ENCODE data around the gene TNXB.

The TNXB gene, protein sequence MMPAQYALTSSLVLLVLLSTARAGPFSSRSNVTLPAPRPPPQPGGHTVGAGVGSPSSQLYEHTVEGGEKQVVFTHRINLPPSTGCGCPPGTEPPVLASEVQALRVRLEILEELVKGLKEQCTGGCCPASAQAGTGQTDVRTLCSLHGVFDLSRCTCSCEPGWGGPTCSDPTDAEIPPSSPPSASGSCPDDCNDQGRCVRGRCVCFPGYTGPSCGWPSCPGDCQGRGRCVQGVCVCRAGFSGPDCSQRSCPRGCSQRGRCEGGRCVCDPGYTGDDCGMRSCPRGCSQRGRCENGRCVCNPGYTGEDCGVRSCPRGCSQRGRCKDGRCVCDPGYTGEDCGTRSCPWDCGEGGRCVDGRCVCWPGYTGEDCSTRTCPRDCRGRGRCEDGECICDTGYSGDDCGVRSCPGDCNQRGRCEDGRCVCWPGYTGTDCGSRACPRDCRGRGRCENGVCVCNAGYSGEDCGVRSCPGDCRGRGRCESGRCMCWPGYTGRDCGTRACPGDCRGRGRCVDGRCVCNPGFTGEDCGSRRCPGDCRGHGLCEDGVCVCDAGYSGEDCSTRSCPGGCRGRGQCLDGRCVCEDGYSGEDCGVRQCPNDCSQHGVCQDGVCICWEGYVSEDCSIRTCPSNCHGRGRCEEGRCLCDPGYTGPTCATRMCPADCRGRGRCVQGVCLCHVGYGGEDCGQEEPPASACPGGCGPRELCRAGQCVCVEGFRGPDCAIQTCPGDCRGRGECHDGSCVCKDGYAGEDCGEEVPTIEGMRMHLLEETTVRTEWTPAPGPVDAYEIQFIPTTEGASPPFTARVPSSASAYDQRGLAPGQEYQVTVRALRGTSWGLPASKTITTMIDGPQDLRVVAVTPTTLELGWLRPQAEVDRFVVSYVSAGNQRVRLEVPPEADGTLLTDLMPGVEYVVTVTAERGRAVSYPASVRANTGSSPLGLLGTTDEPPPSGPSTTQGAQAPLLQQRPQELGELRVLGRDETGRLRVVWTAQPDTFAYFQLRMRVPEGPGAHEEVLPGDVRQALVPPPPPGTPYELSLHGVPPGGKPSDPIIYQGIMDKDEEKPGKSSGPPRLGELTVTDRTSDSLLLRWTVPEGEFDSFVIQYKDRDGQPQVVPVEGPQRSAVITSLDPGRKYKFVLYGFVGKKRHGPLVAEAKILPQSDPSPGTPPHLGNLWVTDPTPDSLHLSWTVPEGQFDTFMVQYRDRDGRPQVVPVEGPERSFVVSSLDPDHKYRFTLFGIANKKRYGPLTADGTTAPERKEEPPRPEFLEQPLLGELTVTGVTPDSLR (N-terminal part only)

DNA sequence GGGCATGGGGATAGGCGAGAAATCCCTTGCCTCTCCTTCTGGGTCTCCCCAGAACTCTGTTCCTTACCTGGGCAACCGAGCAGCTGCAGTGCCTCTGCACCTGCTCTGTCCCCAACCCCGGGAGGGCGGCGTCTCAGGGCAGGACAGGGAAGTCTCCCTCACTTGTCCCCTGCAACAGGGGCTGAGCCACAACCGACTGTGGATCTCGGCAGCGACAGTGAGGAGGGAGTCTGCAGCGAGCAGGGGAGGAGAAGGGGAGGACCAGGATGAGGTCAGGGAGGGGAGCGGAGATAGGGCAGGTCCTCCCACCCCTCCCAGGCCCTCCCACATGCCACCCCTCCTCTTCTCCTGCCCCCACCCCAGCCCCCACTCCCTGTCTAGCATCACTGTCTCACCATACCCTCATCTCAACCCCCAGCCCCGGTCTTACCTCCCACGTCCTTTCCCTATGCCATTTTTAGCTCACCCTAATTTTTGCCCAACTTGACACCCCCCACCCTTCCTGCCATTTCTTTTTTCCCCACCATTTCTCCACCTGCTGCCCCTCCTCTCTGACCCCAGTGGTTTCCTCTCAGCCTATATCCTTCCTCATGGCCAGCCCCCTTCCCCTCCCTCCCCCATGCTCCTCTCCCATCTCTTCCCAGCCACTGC, at the start of gene TNXB:
TNXB (minus strand) TSS at position 225 of the 651 bp plus-strand sequence. CDS start 11,140 bp downstream, outside the sequence.
- Histone ChIP-seq H3K4me3 (ENCODE audit: low read depth, low read length, poor library complexity, severe bottlenecking) (no peak within 1 kb of the TSS), H3K9me3 (ENCODE audit: low read length) (no peaks in the 10 kb centered on the region), H3K9ac (ENCODE audit: low read length) (no peak within 1 kb of the TSS), H3K4me1 (ENCODE audit: insufficient read depth, low read length, severe bottlenecking) (no peaks in the 10 kb centered on the region), H3K27me3 (ENCODE audit: insufficient read depth, low read length) (0 out of 2 replicates have a peak, but pooled peaks cover 3% of the 10 kb centered on the region), H3K36me3 (ENCODE audit: insufficient read depth, low read length) (no peaks in the 10 kb centered on the region), H4K20me1 (ENCODE audit: insufficient read depth, low read length) (no peaks in the 10 kb centered on the region), H2AFZ (ENCODE audit: low read length) (no peak within 1 kb of the TSS), H3K4me2 (ENCODE audit: low read length) (no peak within 1 kb of the TSS), H3K9me2 (ENCODE audit: low read depth, low read length) (no peaks in the 10 kb centered on the region), H3K27ac (ENCODE audit: low read depth, low read length, poor library complexity, severe bottlenecking) (no peak within 1 kb of the TSS), H3K79me2 (ENCODE audit: insufficient read depth, low read length) (no peaks in the 10 kb centered on the region), H3F3A (ENCODE audit: insufficient read depth, low read length) (no peaks in the 10 kb centered on the region)
- no peak for TF ChIP-seq EZH2 (IDR thresholded peaks at IDR 0.05; ENCODE audit: borderline replicate concordance, low read length)
- TF ChIP-seq, protein P1, sequence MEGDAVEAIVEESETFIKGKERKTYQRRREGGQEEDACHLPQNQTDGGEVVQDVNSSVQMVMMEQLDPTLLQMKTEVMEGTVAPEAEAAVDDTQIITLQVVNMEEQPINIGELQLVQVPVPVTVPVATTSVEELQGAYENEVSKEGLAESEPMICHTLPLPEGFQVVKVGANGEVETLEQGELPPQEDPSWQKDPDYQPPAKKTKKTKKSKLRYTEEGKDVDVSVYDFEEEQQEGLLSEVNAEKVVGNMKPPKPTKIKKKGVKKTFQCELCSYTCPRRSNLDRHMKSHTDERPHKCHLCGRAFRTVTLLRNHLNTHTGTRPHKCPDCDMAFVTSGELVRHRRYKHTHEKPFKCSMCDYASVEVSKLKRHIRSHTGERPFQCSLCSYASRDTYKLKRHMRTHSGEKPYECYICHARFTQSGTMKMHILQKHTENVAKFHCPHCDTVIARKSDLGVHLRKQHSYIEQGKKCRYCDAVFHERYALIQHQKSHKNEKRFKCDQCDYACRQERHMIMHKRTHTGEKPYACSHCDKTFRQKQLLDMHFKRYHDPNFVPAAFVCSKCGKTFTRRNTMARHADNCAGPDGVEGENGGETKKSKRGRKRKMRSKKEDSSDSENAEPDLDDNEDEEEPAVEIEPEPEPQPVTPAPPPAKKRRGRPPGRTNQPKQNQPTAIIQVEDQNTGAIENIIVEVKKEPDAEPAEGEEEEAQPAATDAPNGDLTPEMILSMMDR (IDR thresholded peaks at IDR 0.05; ENCODE audit: low read length), result no peak

DNA sequence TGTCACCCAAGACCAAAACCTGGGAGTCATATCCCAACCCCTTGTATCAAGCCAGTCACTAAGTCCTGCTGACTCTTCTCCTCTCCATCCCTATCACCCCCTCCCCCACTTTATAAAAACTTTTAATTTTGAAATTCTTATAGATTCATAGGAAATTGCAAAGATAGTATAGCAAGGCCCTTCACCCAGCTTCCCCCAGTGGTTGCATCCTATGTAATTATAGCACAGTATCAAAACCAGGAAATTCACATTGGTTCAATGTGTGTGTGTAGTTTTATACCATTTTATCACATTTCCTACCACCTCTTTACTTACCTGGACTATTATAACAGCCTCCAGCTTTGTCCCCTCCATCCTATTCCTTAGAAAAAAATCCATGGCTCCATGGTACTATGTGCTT, 48.9 kb upstream of the TNXB start:
- TF ChIP-seq EZH2 (IDR thresholded peaks at IDR 0.05; ENCODE audit: borderline replicate concordance, low read length), result no peak
- TF ChIP-seq, protein P1 (IDR thresholded peaks at IDR 0.05; ENCODE audit: low read length), result no peak
- Histone ChIP-seq H3K27me3 (ENCODE audit: insufficient read depth, low read length) (no peaks in the 10 kb centered on the region), H3F3A (ENCODE audit: insufficient read depth, low read length) (0 out of 2 replicates have a peak, but pooled peaks cover 2% of the 10 kb centered on the region), H3K9me2 (ENCODE audit: low read depth, low read length) (no peaks in the 10 kb centered on the region), H4K20me1 (ENCODE audit: insufficient read depth, low read length) (no peaks in the 10 kb centered on the region), H3K36me3 (ENCODE audit: insufficient read depth, low read length) (peaks cover 16% of the 10 kb centered on the region), H3K4me1 (ENCODE audit: insufficient read depth, low read length, severe bottlenecking) (peaks cover 20% of the 10 kb centered on the region), H3K4me2 (ENCODE audit: low read length) (no peak overlapping the region), H3K9me3 (ENCODE audit: low read length) (no peaks in the 10 kb centered on the region), H3K27ac (ENCODE audit: low read depth, low read length, poor library complexity, severe bottlenecking) (no peak overlapping the region), H3K79me2 (ENCODE audit: insufficient read depth, low read length) (no peaks in the 10 kb centered on the region), H3K4me3 (ENCODE audit: low read depth, low read length, poor library complexity, severe bottlenecking) (no peak overlapping the region), H3K9ac (ENCODE audit: low read length) (no peak overlapping the region), H2AFZ (ENCODE audit: low read length) (no peak overlapping the region)

DNA sequence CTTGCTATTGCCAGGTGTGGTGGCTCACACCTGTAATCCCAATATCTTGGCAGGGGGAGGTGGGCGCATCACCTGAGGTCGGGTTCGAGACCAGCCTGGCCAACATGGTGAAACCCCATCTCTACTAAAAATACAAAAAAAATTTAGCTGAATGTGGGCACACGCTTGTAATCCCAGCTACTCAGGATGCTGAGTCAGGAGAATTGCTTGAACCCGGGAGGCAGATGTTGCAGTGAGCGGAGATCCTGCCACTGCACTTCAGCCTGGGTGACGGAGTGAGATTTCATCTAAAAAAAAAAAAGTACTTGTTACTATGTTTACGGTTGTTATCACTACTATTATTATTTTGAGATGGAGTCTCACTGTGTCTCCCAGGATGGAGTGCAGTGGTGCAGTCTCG, 47.8 kb upstream of the TNXB start:
- Histone ChIP-seq H3K27me3 (ENCODE audit: insufficient read depth, low read length) (no peaks in the 10 kb centered on the region), H3K4me1 (ENCODE audit: insufficient read depth, low read length, severe bottlenecking) (peaks cover 25% of the 10 kb centered on the region), H3K4me2 (ENCODE audit: low read length) (no peak overlapping the region), H3K27ac (ENCODE audit: low read depth, low read length, poor library complexity, severe bottlenecking) (no peak overlapping the region), H3K36me3 (ENCODE audit: insufficient read depth, low read length) (peaks cover 16% of the 10 kb centered on the region), H3K9me2 (ENCODE audit: low read depth, low read length) (no peaks in the 10 kb centered on the region), H3K9me3 (ENCODE audit: low read length) (no peaks in the 10 kb centered on the region), H3K9ac (ENCODE audit: low read length) (no peak overlapping the region), H2AFZ (ENCODE audit: low read length) (no peak overlapping the region), H3K79me2 (ENCODE audit: insufficient read depth, low read length) (no peaks in the 10 kb centered on the region), H3F3A (ENCODE audit: insufficient read depth, low read length) (0 out of 2 replicates have a peak, but pooled peaks cover 4% of the 10 kb centered on the region), H4K20me1 (ENCODE audit: insufficient read depth, low read length) (no peaks in the 10 kb centered on the region), H3K4me3 (ENCODE audit: low read depth, low read length, poor library complexity, severe bottlenecking) (no peak overlapping the region)
- no peak for TF ChIP-seq EZH2 (IDR thresholded peaks at IDR 0.05; ENCODE audit: borderline replicate concordance, low read length)
- TF ChIP-seq, protein P1 (IDR thresholded peaks at IDR 0.05; ENCODE audit: low read length), result no peak
